AG09309 (cell line): ENCODE data around the gene TFIP11.

Source experiments
- DNase-seq: peaks from one replicate; pipeline ENCODE4 v3.0.0-alpha.2; 2010; ENCODE audit warnings: low read depth
- H3K4me3 ChIP-seq: 2 replicates; pipeline ENCODE4 v1.5.1; 2011; ENCODE audit warnings: mild to moderate bottlenecking, low read depth, low read length, moderate library complexity; ENCODE audit not compliant: control insufficient read depth
- CTCF ChIP-seq: IDR thresholded peaks from 2 replicates; pipeline ENCODE4 v1.5.1; 2011; ENCODE audit warnings: mild to moderate bottlenecking, low read depth, low read length, inconsistent platforms; ENCODE audit not compliant: insufficient read depth, control insufficient read depth; ENCODE audit errors: missing control alignments

Gene TFIP11

GRCh38 chr22:26442086-26442756, 70.1 kb downstream of the TFIP11 start:
- no peak for TF ChIP-seq CTCF
- no peak for DNase-seq
- no peak overlapping the region for H3K4me3 ChIP-seq
